SK-N-SH treated with all-trans-retinoic acid at 6 μM for 48 hours (cell line): ENCODE results near the gene CADM2.

ENCODE experiments used
- ATAC-seq: fragments of 200-7000 bp; cut with Tn5 transposase; 3 replicates; pipeline ENCODE4 v1.9.1; 2020; ENCODE audit warnings: mild to moderate bottlenecking, moderate library complexity
- ARNTL ChIP-seq: fragments of 450-650 bp; formaldehyde crosslinking; IDR thresholded peaks from 2 replicates; pipeline ENCODE4 v1.5.0; 2020; ENCODE audit warnings: low read depth, mild to moderate bottlenecking, moderate library complexity, borderline replicate concordance
- BACH2 ChIP-seq: fragments of 250-450 bp; sonication (Bioruptor Pico); IDR thresholded peaks from 2 replicates; pipeline ENCODE4 v1.9.0; 2021; ENCODE audit warnings: mild to moderate bottlenecking, borderline replicate concordance
- CREB5 ChIP-seq: fragments of 250-450 bp; sonication (Bioruptor Pico); IDR thresholded peaks from 2 replicates; pipeline ENCODE4 v1.5.1; 2020; ENCODE audit warnings: low read depth, mild to moderate bottlenecking, moderate library complexity
- CSDC2 ChIP-seq: fragments of 250-450 bp; sonication (Bioruptor Pico); IDR thresholded peaks from 2 replicates; pipeline ENCODE4 v1.5.0; 2020; ENCODE audit warnings: mild to moderate bottlenecking, moderate library complexity
- CSRNP3 ChIP-seq: fragments of 250-450 bp; sonication (Bioruptor Pico); IDR thresholded peaks from 2 replicates; pipeline ENCODE4 v1.5.1; 2021; ENCODE audit warnings: mild to moderate bottlenecking, moderate library complexity
- ESRRG ChIP-seq: fragments of 250-450 bp; sonication (Bioruptor Pico); IDR thresholded peaks from 2 replicates; pipeline ENCODE4 v1.6.1; 2021; ENCODE audit warnings: mild to moderate bottlenecking
- GLIS3 ChIP-seq: fragments of 250-450 bp; sonication (Bioruptor Pico); IDR thresholded peaks from 2 replicates; pipeline ENCODE4 v1.5.0; 2020; ENCODE audit warnings: mild to moderate bottlenecking, moderate library complexity
- ISL1 ChIP-seq: fragments of 250-450 bp; sonication (Bioruptor Pico); IDR thresholded peaks from 2 replicates; pipeline ENCODE4 v2.1.2; 2022; ENCODE audit warnings: mild to moderate bottlenecking, moderate library complexity
- OSR1 ChIP-seq: fragments of 250-450 bp; sonication (Bioruptor Pico); IDR thresholded peaks from 2 replicates; pipeline ENCODE4 v1.8.0; 2022; ENCODE audit warnings: moderate library complexity, mild to moderate bottlenecking, inconsistent platforms
- PATZ1 ChIP-seq: fragments of 250-450 bp; sonication (Bioruptor Pico); IDR thresholded peaks from 2 replicates; pipeline ENCODE4 v1.8.0; 2020; ENCODE audit warnings: mild to moderate bottlenecking, moderate library complexity, borderline replicate concordance
- PPARA ChIP-seq: fragments of 250-450 bp; sonication (Bioruptor Pico); IDR thresholded peaks from 2 replicates; pipeline ENCODE4 v1.5.0; 2020; ENCODE audit warnings: mild to moderate bottlenecking, borderline replicate concordance
- RARB ChIP-seq: fragments of 250-450 bp; sonication (Bioruptor Pico); IDR thresholded peaks from 2 replicates; pipeline ENCODE4 v1.8.0; 2021; ENCODE audit warnings: mild to moderate bottlenecking, moderate library complexity
- SNAI2 ChIP-seq: fragments of 250-450 bp; sonication (Bioruptor Pico); IDR thresholded peaks from 2 replicates; pipeline ENCODE4 v1.5.0; 2020; ENCODE audit warnings: mild to moderate bottlenecking, moderate library complexity
- TCF4 ChIP-seq: fragments of 250-450 bp; sonication (Bioruptor Pico); IDR thresholded peaks from 2 replicates; pipeline ENCODE4 v1.8.0; 2021; ENCODE audit warnings: mild to moderate bottlenecking, moderate library complexity, borderline replicate concordance
- TOX ChIP-seq: fragments of 250-450 bp; sonication (Bioruptor Pico); IDR thresholded peaks from 2 replicates; pipeline ENCODE4 v1.8.0; 2021; ENCODE audit warnings: mild to moderate bottlenecking, moderate library complexity, borderline replicate concordance
- TSHZ2 ChIP-seq: fragments of 250-450 bp; sonication (Bioruptor Pico); IDR thresholded peaks from 2 replicates; pipeline ENCODE4 v1.5.0; 2020; ENCODE audit warnings: mild to moderate bottlenecking, moderate library complexity
- ZC3H10 ChIP-seq: fragments of 250-450 bp; sonication (Bioruptor Pico); IDR thresholded peaks from 2 replicates; pipeline ENCODE4 v1.5.1; 2021; ENCODE audit warnings: mild to moderate bottlenecking, moderate library complexity
- ZFP3 ChIP-seq: fragments of 250-450 bp; sonication (Bioruptor Pico); IDR thresholded peaks from 2 replicates; pipeline ENCODE4 v1.5.0; 2020; ENCODE audit warnings: mild to moderate bottlenecking, moderate library complexity
- ZNF565 ChIP-seq: fragments of 450-650 bp; formaldehyde crosslinking; conservative IDR thresholded peaks from 2 replicates; pipeline ENCODE4 v1.5.0; 2020; ENCODE audit warnings: low read depth, mild to moderate bottlenecking, moderate library complexity
- ZNF70 ChIP-seq: fragments of 450-650 bp; formaldehyde crosslinking; IDR thresholded peaks from 2 replicates; pipeline ENCODE4 v1.5.0; 2020; ENCODE audit warnings: mild to moderate bottlenecking, moderate library complexity

Gene CADM2

GRCh38 chr3:85050821-85051220 lies 92.0 kb downstream of the CADM2 start:
- no peak for ATAC-seq
- TF ChIP-seq TCF4 (no peak), BACH2 (CRISPR knock-in tag) (no peak), ZFP3 (CRISPR knock-in tag) (no peak), GLIS3 (no peak), RARB (CRISPR knock-in tag) (no peak), ESRRG (CRISPR knock-in tag) (no peak), SNAI2 (CRISPR knock-in tag) (no peak), CSDC2 (no peak), TOX (CRISPR knock-in tag) (no peak), OSR1 (CRISPR knock-in tag) (no peak)

GRCh38 chr3:85051786-85052185 lies 93.0 kb downstream of the CADM2 start:
- TF ChIP-seq ZC3H10 (CRISPR knock-in tag) (no peak), PPARA (CRISPR knock-in tag) (no peak), TOX (CRISPR knock-in tag) (no peak), CSRNP3 (CRISPR knock-in tag) (no peak), SNAI2 (CRISPR knock-in tag) (no peak), TSHZ2 (no peak), ESRRG (CRISPR knock-in tag) (no peak), ISL1 (CRISPR knock-in tag) (no peak), CSDC2 (no peak), CREB5 (CRISPR knock-in tag) (no peak), OSR1 (CRISPR knock-in tag) (no peak), RARB (CRISPR knock-in tag) (no peak), GLIS3 (no peak), ZFP3 (CRISPR knock-in tag) (no peak), BACH2 (CRISPR knock-in tag) (no peak)
- ATAC-seq = no peak

GRCh38 chr3:85053626-85054025 lies 94.8 kb downstream of the CADM2 start:
- ATAC-seq = no peak
- TF ChIP-seq PATZ1 = no peak
- no peak for TF ChIP-seq CSRNP3 (CRISPR knock-in tag)

- no peak for TF ChIP-seq TCF4
- TF ChIP-seq CSDC2 = no peak
- TF ChIP-seq ZFP3 (CRISPR knock-in tag) = no peak
- TF ChIP-seq BACH2 (CRISPR knock-in tag) = no peak
- no peak for TF ChIP-seq CREB5 (CRISPR knock-in tag)
- TF ChIP-seq GLIS3 = no peak
- no peak for TF ChIP-seq ZNF565 (CRISPR knock-in tag)
- no peak for TF ChIP-seq ARNTL (CRISPR knock-in tag)
- TF ChIP-seq ISL1 (CRISPR knock-in tag) = no peak
- no peak for TF ChIP-seq RARB (CRISPR knock-in tag)
- TF ChIP-seq CSRNP3 (CRISPR knock-in tag) = no peak
- no peak for TF ChIP-seq SNAI2 (CRISPR knock-in tag)
- TF ChIP-seq PATZ1 = no peak
- no peak for TF ChIP-seq ZNF70 (CRISPR knock-in tag)
- TF ChIP-seq ESRRG (CRISPR knock-in tag) = no peak
- no peak for ATAC-seq
Observed at GRCh38 chr3:85054579-85054978, 95.8 kb downstream of the CADM2 start.
